ENCODE data around the gene SDC1. TPM values are rescaled to one million over a fixed set of nuclear protein-coding genes. Genes with fewer than 3 reads are reported as not detected.

The SDC1 gene
- total RNA-seq, 1 donor from 2014 or later = 1,059 TPM

Other genes starting within 250 kb of the SDC1 start
- gene WDR35, start 235.0 kb downstream of the SDC1 start, total RNA-seq = 10.7 TPM
- gene MATN3, start 212.5 kb downstream of the SDC1 start, total RNA-seq = 0.89 TPM
- 274 TPM for gene LAPTM4A, start 173.5 kb downstream of the SDC1 start, total RNA-seq
- gene PUM2, start 125.7 kb upstream of the SDC1 start, total RNA-seq = 95.8 TPM
- gene RHOB, start 221.9 kb upstream of the SDC1 start, total RNA-seq = 445 TPM

Measured in mucosa of gallbladder (tissue), 1 donor.